ENCODE data around the gene OR4M1.
"Not testable (repeated sequence)": the region's sequence is repeated elsewhere in the genome, so short reads cannot be mapped to it uniquely, and the experiment has no call there.

Gene OR4M1

DNA sequence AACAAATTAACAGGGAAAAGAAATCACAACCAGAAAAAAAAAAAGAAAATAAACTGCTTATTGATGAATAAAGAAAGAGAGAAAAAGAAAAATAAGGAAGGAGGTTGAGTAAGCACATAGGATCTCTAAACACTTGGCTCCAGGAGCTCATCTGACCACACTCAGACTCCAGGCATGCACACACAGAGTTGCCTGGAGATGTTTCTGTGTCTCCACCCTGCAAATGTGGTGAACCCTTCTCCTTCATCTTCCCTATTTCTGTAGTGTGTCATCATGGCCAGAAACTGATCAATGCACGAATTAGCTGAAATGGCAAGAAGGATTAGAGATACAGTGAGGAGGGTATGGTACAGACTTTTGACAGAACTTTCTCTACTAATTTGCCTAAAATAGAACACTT lies 50.5 kb downstream of the OR4M1 start:
- no peak for DNase-seq

DNA sequence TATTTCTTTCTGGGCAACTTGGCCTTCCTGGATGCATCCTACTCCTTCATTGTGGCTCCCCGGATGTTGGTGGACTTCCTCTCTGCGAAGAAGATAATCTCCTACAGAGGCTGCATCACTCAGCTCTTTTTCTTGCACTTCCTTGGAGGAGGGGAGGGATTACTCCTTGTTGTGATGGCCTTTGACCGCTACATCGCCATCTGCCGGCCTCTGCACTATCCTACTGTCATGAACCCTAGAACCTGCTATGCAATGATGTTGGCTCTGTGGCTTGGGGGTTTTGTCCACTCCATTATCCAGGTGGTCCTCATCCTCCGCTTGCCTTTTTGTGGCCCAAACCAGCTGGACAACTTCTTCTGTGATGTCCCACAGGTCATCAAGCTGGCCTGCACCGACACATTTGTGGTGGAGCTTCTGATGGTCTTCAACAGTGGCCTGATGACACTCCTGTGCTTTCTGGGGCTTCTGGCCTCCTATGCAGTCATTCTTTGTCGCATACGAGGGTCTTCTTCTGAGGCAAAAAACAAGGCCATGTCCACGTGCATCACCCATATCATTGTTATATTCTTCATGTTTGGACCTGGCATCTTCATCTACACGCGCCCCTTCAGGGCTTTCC lies 54.4 kb downstream of the OR4M1 start:
- DNase-seq: not testable (repeated sequence)

DNA sequence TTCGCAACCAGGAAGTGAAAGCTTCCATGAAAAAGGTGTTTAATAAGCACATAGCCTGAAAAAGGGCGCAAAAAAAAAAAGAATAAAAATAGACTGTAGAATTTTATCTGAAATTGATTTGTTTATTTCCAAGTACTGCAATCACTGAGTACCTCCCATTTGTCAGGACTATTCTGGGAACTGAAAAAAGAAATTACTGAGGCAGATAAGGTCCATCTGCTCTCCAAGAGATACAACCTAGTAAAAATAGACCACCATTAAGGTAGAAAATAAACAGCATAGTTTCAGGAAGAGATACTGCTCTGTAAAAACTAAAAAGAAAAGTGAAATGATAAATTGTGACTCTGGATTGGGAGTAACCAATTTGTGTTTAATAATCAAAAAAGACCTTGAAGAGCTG lies 55.0 kb downstream of the OR4M1 start:
- DNase-seq: no peak

Measured in NCI-H1105 treated with DMSO at 0.1 percent for 48 hours (cell line).